T-helper 1 cell (primary cell): ENCODE results near the gene SLC4A9.
A peak's percentile ranks its signal among the peaks of the same experiment; 100 is the strongest.

Source experiments
- DNase-seq, 5 donors: peaks; one replicate each; pipeline ENCODE4 v3.0.0-alpha.2; 2012 to 2020

Gene SLC4A9

GRCh38 chr5:140361901-140362300 lies 1.9 kb downstream of the SLC4A9 start:
- DNase-seq, result no peak

GRCh38 chr5:140362311-140362710 lies 2.3 kb downstream of the SLC4A9 start:
- no peak for DNase-seq

DNA sequence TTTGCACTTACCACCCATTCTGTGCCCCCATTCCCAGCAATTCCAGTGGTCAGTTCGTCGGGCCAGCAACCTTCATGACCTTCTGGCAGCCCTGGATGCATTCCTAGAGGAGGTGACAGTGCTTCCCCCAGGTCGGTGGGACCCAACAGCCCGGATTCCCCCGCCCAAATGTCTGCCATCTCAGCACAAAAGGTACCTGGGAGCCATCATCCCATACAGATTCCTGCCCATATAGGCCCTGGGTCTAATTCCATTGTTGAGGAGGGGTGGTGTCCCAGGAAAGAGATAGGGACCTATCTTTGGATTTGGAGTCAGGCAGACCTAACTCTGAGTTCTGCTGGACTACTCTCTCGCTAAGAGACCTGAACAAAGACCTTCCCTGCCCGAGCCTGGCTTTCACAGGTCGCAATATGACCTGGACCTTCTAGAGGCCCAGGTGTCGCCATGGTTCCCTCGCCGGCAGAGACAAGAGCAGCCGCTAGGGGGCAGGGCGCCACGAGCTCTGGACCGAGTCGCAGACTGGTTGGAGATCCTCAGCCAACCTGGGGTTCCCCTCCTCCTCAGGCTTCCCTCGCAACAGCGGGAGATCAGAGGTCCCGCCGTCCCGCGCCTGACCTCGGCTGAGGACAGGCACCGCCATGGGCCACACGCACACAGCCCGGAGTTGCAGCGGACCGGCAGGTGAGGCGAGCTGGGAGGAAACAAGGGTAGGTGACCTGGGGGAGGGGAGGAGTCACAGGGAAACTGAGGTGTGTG lies 3.1 kb downstream of the SLC4A9 start:
- peak; percentile 54 to 78 (median 75) for DNase-seq

DNA sequence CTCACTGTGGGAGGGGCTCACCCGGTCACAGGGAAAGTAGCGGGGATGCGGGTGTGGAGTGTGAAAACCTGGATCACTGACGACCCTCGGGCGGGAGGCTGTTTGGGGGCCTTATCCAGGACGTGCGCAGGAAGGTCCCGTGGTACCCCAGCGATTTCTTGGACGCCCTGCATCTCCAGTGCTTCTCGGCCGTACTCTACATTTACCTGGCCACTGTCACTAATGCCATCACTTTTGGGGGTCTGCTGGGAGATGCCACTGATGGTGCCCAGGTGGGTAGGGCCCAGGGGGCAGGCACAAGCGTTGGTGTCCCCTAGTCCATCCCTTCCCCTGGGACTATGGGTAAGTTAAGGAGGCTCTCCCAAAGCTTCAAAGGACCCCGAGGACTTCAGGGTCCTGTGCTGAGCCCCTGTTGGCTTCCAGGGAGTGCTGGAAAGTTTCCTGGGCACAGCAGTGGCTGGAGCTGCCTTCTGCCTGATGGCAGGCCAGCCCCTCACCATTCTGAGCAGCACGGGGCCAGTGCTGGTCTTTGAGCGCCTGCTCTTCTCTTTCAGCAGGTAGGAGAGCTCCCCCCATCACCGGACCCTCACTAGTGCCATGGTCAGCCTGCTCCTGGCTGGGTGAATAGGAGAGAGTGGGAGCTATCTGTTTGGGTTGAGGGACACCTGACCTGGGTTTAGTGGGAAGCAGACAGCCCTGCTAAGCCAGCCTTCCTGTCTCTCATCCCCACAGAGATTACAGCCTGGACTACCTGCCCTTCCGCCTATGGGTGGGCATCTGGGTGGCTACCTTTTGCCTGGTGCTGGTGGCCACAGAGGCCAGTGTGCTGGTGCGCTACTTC lies 3.9 kb downstream of the SLC4A9 start:
- no peak for DNase-seq

DNA sequence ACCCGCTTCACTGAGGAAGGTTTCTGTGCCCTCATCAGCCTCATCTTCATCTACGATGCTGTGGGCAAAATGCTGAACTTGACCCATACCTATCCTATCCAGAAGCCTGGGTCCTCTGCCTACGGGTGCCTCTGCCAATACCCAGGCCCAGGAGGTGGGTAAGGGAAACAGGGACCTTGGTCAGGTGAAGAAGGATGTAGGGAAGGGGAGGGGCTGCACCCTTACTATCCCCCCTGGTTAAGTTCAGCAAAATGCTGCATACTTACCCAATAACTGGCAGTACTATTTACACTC lies 4.4 kb downstream of the SLC4A9 start:
- DNase-seq, result no peak

GRCh38 chr5:140365282-140365681 lies 5.3 kb downstream of the SLC4A9 start:
- no peak for DNase-seq

DNA sequence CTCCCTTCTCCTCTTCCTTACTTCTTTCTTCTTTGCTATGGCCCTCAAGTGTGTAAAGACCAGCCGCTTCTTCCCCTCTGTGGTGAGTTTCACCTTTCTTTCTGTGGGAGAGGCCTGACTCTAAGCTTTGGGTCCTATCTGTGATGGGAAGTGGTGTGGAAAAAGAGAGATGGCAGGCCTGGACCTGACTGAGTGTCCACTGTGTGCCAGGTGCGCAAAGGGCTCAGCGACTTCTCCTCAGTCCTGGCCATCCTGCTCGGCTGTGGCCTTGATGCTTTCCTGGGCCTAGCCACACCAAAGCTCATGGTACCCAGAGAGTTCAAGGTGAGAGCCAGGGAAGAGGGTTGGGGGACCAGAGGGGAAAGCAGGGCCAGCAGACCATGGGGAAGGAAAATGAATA lies 5.9 kb downstream of the SLC4A9 start:
- no peak for DNase-seq

DNA sequence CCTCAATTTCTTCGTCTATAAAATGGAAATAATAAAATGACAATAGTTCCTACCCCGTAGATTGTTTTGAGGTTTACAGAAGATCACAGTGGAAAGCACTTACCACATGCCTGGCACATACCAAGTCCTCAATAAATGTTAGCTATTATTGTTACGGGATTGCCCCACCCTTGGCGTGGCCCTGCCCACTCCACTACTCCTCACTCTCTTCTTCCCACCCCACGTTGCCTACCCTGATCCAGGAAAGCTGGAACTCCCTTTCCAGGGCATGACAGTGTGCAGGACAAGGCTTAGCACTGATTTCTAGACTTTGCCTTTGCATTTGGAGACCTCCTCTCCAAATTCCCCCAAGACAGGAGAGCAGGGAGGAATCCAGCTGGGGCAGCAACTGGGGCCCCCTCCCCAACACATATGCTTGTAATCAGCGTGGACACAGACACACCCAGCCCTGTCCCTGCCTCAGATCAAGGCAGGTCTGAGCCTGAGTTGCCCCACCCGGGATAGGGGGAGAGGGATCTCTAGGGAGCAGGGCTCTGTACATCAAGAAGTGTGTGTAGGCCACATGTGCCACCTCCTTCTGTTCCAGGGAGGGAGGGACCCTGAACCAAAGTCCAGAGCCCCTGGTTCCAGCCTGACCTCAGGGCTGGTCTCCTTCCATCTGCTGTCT lies 6.7 kb downstream of the SLC4A9 start:
- no peak for DNase-seq

- DNase-seq, result no peak
These were observed 7.4 kb downstream of the SLC4A9 start for GRCh38 chr5:140367256-140368013.

DNA sequence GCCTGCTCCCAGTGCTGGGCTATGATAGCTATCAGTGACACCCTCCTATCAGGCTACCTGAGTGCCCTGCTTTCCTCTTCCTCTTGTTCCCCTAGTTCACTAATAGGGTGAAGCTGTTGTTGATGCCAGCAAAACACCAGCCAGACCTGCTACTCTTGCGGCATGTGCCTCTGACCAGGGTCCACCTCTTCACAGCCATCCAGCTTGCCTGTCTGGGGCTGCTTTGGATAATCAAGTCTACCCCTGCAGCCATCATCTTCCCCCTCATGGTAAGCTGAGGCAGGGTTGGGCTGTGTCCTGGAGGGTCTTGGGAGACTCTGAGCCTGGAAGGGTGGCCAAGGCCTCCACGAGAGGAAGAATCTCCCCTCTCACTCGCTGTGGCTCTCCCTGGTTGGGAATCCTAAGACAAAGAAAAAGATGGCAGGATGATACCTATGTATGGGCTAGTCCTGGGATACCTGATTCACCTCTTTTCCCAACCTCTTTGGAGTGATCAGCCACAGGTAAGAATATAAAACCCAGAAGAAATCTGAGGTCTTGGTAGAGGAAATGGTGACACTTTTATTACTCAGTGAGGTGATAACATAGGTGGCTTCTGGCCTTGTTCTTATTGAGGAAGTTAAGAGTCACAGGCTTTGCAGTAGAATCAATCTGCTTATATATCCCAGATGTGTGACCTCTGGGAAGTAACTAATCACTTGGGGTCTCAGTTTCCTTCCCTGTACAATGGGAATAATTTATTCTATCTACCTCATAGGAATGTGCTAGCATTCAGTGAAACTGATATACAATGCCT lies 11.6 kb downstream of the SLC4A9 start:
- DNase-seq, result no peak

- peak in 2 of 5 donors; percentile 22 to 25 for DNase-seq
These were observed 13.0 kb downstream of the SLC4A9 start for GRCh38 chr5:140372971-140373487.

GRCh38 chr5:140381351-140381750 lies 21.4 kb downstream of the SLC4A9 start:
- no peak for DNase-seq

DNA sequence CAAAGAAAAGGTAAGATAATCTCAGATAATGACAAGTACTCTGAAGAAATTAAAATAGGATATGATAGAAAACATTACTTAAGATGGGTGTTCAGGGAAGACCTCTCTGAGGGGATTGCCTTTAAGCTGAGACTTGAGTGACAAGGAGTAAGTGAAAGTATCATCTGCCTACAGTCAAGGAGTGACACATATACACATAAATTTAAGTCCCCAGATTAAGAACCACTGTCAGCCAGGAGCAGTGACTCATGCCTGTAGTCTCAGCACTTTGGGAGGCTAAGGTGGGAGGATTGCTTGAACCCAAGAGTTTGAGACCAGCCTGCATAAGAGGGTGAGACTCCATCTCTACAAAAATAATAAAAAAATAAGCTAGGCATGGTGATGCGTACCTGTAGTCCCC lies 22.0 kb downstream of the SLC4A9 start:
- DNase-seq, result no peak

- no peak for DNase-seq
These were observed 22.9 kb downstream of the SLC4A9 start for GRCh38 chr5:140382866-140383265.

DNA sequence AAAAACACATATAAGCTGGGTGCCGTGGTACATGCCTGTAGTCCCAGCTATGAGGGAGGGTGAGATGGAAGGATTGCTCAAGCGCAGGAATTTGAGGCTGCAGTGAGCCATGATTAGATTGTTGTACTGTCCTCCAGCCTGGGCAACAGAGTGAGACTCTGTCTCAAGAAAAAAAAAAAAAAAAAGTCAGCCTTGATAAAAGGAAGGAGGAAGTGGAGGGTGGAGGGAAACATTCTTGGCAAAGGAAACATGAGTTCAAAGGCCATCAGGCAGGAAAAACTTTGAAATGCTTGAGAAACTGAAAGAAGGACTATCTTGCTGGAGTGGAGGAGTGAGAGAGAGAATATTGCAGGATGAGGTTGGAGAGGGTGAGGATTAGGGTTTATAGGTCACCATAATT lies 23.3 kb downstream of the SLC4A9 start:
- no peak for DNase-seq

DNA sequence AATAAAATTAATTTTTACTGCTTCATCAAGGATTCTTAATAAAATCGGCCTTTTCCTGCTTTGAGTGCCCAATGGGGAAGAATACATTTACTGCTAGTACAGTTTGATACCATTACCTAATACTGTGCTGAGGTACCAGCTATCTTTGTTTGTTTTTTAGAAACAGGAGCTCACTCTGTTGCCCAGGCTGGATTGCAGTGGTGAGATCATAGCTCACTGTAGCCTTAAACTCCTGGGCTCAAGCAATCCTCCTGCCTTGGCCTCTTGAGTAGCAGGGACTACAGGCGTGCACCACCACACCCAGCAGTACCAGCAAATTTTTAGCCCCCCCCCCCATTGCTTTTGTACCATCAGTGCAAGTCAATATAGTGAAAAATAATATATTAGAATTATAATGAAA lies 28.1 kb downstream of the SLC4A9 start:
- DNase-seq, result no peak

GRCh38 chr5:140391312-140391711 lies 31.3 kb downstream of the SLC4A9 start:
- no peak for DNase-seq

GRCh38 chr5:140391732-140392131 lies 31.7 kb downstream of the SLC4A9 start:
- no peak for DNase-seq

GRCh38 chr5:140393738-140394137 lies 33.7 kb downstream of the SLC4A9 start:
- DNase-seq, result peak in 1 of 5 donors; percentile 17

DNA sequence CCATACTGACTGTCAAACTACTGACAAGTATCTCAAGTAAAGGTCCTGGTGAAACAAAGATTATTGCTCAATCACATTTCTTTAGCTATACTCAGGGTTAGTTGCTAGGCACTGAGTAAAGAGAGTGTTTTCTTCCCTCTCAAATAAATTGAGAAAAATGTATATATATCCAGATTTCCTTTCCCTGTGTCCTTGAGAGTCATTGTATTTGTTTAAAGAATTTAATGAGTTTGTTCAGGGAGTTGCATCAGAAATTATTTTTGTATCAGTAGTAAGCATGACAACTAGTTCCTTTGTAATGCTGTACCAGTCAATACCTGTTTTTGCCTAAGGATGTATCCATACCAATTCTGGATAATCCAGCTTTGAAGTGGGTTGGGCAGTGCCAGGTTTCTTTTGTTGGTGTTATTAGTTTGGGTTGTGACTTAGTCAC lies 38.4 kb downstream of the SLC4A9 start:
- DNase-seq, result no peak

GRCh38 chr5:140399979-140400729 lies 40.2 kb downstream of the SLC4A9 start:
- no peak for DNase-seq
